Liver (tissue), 3 donors: Measurements from ENCODE around the gene ZGPAT.

Experiments
- ATF3 ChIP-seq: IDR thresholded peaks from 2 replicates; pipeline ENCODE4 v1.6.1; 2016; ENCODE audit warnings: antibody characterized with exemption
- CTCF ChIP-seq: fragments of 150-350 bp; IDR thresholded peaks from 2 replicates; pipeline ENCODE4 v1.5.1; 2017; ENCODE audit warnings: improper control_type of control experiment, low read depth, low read length; ENCODE audit not compliant: missing input control
- EGR1 ChIP-seq, 2 donors: IDR thresholded peaks; 2 replicates each; pipeline ENCODE4 v1.6.1; 2016 to 2018; ENCODE audit warnings: antibody characterized with exemption in 2 of 2, low read depth in 2 of 2
- FOXA1 ChIP-seq: IDR thresholded peaks from 2 replicates; pipeline ENCODE4 v1.6.1; 2016; ENCODE audit warnings: antibody characterized with exemption
- MAX ChIP-seq: IDR thresholded peaks from 2 replicates; pipeline ENCODE4 v1.6.1; 2016; ENCODE audit warnings: antibody characterized with exemption
- RAD21 ChIP-seq, 2 donors: IDR thresholded peaks; 2 replicates each; pipeline ENCODE4 v1.6.1; 2016; ENCODE audit warnings: antibody characterized with exemption in 2 of 2, mild to moderate bottlenecking in 2 of 2
- RXRA ChIP-seq, 2 donors: IDR thresholded peaks; 2 replicates each; pipeline ENCODE4 v1.6.1; 2017 to 2018; ENCODE audit warnings: antibody characterized with exemption in 2 of 2, mild to moderate bottlenecking in 1 of 2
- TAF1 ChIP-seq: conservative IDR thresholded peaks from 2 replicates; pipeline ENCODE4 v1.6.1; 2016; ENCODE audit warnings: antibody characterized with exemption, mild to moderate bottlenecking
- YY1 ChIP-seq: IDR thresholded peaks from 2 replicates; pipeline ENCODE4 v1.6.1; 2016; ENCODE audit warnings: antibody characterized with exemption, mild to moderate bottlenecking
- ZBTB33 ChIP-seq: IDR thresholded peaks from 2 replicates; pipeline ENCODE4 v1.6.1; 2016; ENCODE audit warnings: antibody characterized with exemption
- donor health status: healthy.
- donor health status: healthy.

GRCh38 chr20:63701329-63702035 is 6.4 kb upstream of the ZGPAT start:
- TF ChIP-seq CTCF (no peak), MAX (no peak), TAF1 (no peak), ATF3 (no peak), FOXA1 (no peak), YY1 (no peak), RAD21 (IDR thresholded peaks at IDR 0.05) (no peak), EGR1 (IDR thresholded peaks at IDR 0.05; ENCODE audit: low read depth in 2 of 2) (no peak), ZBTB33 (no peak), RXRA (IDR thresholded peaks at IDR 0.05) (no peak)
